ENCODE results near the gene DMXL2. TPM values are rescaled to one million over a fixed set of nuclear protein-coding genes. Genes with fewer than 3 reads are reported as not detected.

DMXL2 gene
- total RNA-seq, 1 donor from 2014 or later = 68.3 TPM

DNA sequence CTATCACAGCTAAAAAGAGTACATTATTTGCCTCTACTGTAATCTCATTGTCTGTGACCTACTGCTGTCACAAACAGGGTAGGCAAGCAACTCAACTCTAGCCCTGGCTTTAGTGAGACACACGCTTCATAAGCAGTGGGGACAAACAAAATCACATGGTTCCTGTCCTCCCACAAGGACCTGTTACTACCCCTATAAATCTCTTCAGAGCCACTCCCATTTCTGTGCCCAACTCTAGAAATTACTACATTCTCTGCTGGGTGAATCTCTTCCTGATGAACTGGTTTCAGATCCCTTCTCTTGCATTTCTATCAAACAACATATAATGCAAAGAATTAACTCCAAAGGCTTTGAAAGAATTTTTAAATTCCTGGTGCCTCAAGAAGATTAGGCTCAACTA lies 117.3 kb downstream of the DMXL2 start:
- H3K4me1 ChIP-seq = no peaks in the 10 kb centered on the region
- TF ChIP-seq, protein P1, sequence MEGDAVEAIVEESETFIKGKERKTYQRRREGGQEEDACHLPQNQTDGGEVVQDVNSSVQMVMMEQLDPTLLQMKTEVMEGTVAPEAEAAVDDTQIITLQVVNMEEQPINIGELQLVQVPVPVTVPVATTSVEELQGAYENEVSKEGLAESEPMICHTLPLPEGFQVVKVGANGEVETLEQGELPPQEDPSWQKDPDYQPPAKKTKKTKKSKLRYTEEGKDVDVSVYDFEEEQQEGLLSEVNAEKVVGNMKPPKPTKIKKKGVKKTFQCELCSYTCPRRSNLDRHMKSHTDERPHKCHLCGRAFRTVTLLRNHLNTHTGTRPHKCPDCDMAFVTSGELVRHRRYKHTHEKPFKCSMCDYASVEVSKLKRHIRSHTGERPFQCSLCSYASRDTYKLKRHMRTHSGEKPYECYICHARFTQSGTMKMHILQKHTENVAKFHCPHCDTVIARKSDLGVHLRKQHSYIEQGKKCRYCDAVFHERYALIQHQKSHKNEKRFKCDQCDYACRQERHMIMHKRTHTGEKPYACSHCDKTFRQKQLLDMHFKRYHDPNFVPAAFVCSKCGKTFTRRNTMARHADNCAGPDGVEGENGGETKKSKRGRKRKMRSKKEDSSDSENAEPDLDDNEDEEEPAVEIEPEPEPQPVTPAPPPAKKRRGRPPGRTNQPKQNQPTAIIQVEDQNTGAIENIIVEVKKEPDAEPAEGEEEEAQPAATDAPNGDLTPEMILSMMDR (IDR thresholded peaks at IDR 0.05) = no peak
- DNase-seq (no peak), ATAC-seq (no peak)
- H3K4me3 ChIP-seq = no peak overlapping the region
- H3K9me3 ChIP-seq = no peaks in the 10 kb centered on the region
- H3K27ac ChIP-seq = no peak overlapping the region
- H3K27me3 ChIP-seq (ENCODE audit: low read depth) = no peaks in the 10 kb centered on the region
- peaks cover 16% of the 10 kb centered on the region for H3K36me3 ChIP-seq
- intact Hi-C loops (cut with DNase I) = no loop called here

DNA sequence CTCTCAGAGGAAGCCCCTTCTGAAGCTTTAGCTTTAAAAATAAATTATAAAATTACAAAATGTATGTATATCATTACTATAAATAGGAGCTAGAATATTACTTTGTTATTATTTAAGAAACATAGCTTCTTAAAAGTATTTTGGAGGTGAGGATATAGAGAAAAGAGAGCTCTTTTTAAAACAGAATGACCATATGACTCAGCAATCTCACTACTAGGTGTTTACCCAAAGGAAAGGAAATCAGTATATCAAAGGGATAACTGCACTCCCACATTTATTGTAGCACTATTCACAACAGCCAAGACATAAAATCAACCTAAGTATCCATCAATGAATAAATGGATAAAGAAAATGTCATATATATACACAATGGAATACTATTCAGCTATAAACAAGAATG lies 119.6 kb downstream of the DMXL2 start:
- H3K4me1 ChIP-seq = no peaks in the 10 kb centered on the region
- no peak for ATAC-seq
- intact Hi-C loops (cut with DNase I) = no loop called here
- H3K9me3 ChIP-seq = no peaks in the 10 kb centered on the region
- H3K4me3 ChIP-seq = no peak overlapping the region
- TF ChIP-seq, protein P1 (IDR thresholded peaks at IDR 0.05) = no peak
- no peak for DNase-seq
- no peak overlapping the region for H3K27ac ChIP-seq
- no peaks in the 10 kb centered on the region for H3K27me3 ChIP-seq (ENCODE audit: low read depth)
- H3K36me3 ChIP-seq = peaks cover 29% of the 10 kb centered on the region

DNA sequence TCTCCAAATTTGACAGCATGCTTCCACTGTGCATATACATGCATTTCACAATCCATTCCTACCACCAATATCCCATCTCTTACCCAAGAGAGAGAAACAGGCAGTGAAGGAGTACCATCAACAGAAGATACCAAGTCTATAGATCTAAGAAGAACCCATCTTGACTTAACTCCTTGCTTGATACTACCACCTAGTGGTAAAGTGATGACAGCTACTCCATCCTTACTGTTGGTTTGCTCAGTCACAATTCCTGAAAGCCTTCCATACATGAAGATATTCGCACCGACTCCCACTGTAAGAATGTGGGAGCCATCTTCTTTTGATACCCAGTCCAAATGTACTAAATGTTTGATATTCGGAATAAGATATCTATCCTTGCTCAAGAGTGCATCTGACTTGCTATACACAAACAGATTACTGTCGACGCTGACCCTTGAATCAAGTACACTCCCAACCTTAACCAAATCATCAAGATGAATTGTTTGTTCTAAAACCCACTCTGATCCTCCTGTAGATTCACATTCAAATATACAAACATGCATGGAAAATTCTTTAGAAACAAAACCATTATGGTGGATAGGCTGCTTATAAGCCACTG lies 123.1 kb downstream of the DMXL2 start:
- DNase-seq = no peak
- TF ChIP-seq, protein P1 (IDR thresholded peaks at IDR 0.05) = peak; percentile 37
- ATAC-seq = peak; percentile 47 to 49
- Histone ChIP-seq H3K9me3 (no peaks in the 10 kb centered on the region), H3K36me3 (peaks cover 28% of the 10 kb centered on the region), H3K27ac (no peak overlapping the region), H3K4me3 (no peak overlapping the region), H3K4me1 (no peaks in the 10 kb centered on the region), H3K27me3 (ENCODE audit: low read depth) (no peaks in the 10 kb centered on the region)
- intact Hi-C loops (cut with DNase I) = no loop called here

DNA sequence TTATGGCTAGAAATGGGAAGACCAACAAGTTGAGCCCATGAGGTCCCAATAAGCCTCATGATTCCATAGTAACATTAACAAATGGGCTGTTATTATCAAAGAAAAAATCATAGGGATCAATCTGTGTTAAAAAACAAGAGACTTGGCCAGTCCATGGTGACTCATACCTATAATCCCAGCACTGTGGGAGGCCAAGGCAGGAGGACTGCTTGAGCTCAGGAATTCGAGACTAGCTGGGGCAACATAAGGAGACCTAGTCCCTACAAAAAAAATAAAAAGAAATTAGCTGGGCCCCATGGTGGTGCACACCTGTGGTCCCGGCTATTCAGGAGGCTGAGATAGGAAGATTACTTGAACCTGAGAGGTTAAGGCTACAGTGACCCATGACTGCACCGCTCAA lies 124.8 kb downstream of the DMXL2 start:
- DNase-seq (no peak), ATAC-seq (no peak)
- Histone ChIP-seq H3K4me1 (no peaks in the 10 kb centered on the region), H3K27me3 (ENCODE audit: low read depth) (no peaks in the 10 kb centered on the region), H3K36me3 (peaks cover 22% of the 10 kb centered on the region), H3K27ac (no peak overlapping the region), H3K4me3 (no peak overlapping the region), H3K9me3 (no peaks in the 10 kb centered on the region)
- TF ChIP-seq, protein P1 (IDR thresholded peaks at IDR 0.05) = no peak
- intact Hi-C loops (cut with DNase I) = no loop called here

DNA sequence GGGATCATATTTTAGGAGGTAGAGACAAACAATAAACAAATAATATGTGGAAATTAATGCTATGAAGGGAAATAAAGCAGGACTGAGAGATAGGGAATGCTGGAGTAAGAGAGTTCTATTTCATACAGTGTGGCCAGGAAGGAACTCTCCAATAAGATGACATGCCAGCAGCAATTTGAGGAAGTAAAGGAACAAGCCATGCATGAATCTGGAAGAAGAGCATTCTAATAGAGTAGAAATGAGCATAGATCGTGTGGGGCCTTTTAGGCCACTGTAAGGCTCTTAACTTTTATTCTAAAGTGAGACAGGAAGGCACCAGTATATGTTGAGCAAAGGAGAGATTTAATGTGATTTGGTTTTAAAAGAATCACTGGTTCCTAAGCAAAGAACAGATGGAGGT lies 126.3 kb downstream of the DMXL2 start:
- intact Hi-C loops (cut with DNase I) = no loop called here
- ATAC-seq (no peak), DNase-seq (no peak)
- Histone ChIP-seq H3K36me3 (peaks cover 19% of the 10 kb centered on the region), H3K27ac (no peak overlapping the region), H3K4me1 (no peaks in the 10 kb centered on the region), H3K9me3 (no peaks in the 10 kb centered on the region), H3K27me3 (ENCODE audit: low read depth) (no peaks in the 10 kb centered on the region), H3K4me3 (no peak overlapping the region)
- TF ChIP-seq, protein P1 (IDR thresholded peaks at IDR 0.05) = no peak

All from lower lobe of right lung (tissue), 2 donors.